K562 (cell line): Measurements from ENCODE around the gene ESR2. TPM values are rescaled to one million over a fixed set of nuclear protein-coding genes. Genes with fewer than 3 reads are reported as not detected.
A peak's percentile ranks its signal among the peaks of the same experiment; 100 is the strongest.

Experiments
- ATAC-seq: fragments of 200-7000 bp; cut with Tn5 transposase; 3 replicates; pipeline ENCODE4 v1.9.1; 2020; ENCODE audit warnings: moderate library complexity
- BruUV-seq: library from RNA; stranded (reverse); fragments of 400-500 nt; replicated peaks from 2 replicates; lab custom pipeline; 2021; lab: Mats Ljungman, UMichigan
- CTCF ChIA-PET: fragments of 300-600 bp; formaldehyde crosslinking; extraction: SDS; loops from one replicate; lab custom pipeline; 2021; ENCODE audit warnings: low intra/inter-chr PET ratio; lab: Yijun Ruan, JAX
- POLR2A ChIA-PET: fragments of 300-600, 350-650 bp; sonication (Branson Sonifier 250); formaldehyde crosslinking; extraction: SDS; loops from one replicate; lab custom pipeline; 2021; ENCODE audit warnings: antibody characterized with exemption, inconsistent platforms; lab: Yijun Ruan, JAX
- DNase-seq, 4 experiments: peaks; one replicate each; pipeline versions ENCODE4 v3.0.0 to v3.0.0-alpha.2; 2011 to 2018; ENCODE audit warnings: low spot score in 3 of 4, mixed read lengths in 3 of 4; ENCODE audit errors: extremely low read depth in 1 of 4
- FAIRE-seq: peaks from 2 replicates; lab custom pipeline; 2011; peaks lifted over from hg19 to GRCh38; lab: Jason Lieb, UNC
- H2AFZ ChIP-seq: 2 replicates; pipeline ENCODE4 v1.6.0; 2011; ENCODE audit warnings: low read depth, low read length, control low read depth, inconsistent platforms
- H3K27ac ChIP-seq: fragments of 200-600 bp; 3 replicates; pipeline ENCODE4 v1.8.0; 2011; ENCODE audit warnings: low read depth, mild to moderate bottlenecking, control low read depth, inconsistent platforms, low read length, moderate library complexity, mixed read lengths; ENCODE audit errors: extremely low read depth
- H3K27me3 ChIP-seq, 2 experiments: fragments of 300-600 bp in 1 of 2; 2 replicates in 1 of 2; 3 replicates in 1 of 2; pipeline versions ENCODE4 v1.6.0 to v1.8.0; 2011; ENCODE audit warnings: inconsistent platforms in 2 of 2, low read length in 2 of 2, mild to moderate bottlenecking in 1 of 2, mixed read lengths in 1 of 2, moderate library complexity in 1 of 2; ENCODE audit not compliant: control insufficient read depth in 2 of 2, insufficient read depth in 2 of 2
- H3K36me3 ChIP-seq: fragments of 300-600 bp; 3 replicates; pipeline ENCODE4 v1.8.0; 2011; ENCODE audit warnings: mild to moderate bottlenecking, low read length, inconsistent platforms; ENCODE audit not compliant: control insufficient read depth, insufficient read depth
- H3K4me1 ChIP-seq, 2 experiments: fragments of 200-600 bp in 1 of 2; replicated peaks in 1 of 2; 2 replicates in 1 of 2; 3 replicates in 1 of 2; pipeline versions ENCODE4 v1.5.1 to v1.8.0; 2011; ENCODE audit warnings: inconsistent platforms in 2 of 2, low read length in 2 of 2, mild to moderate bottlenecking in 1 of 2, mixed read lengths in 1 of 2, moderate library complexity in 1 of 2; ENCODE audit not compliant: control insufficient read depth in 2 of 2, insufficient read depth in 2 of 2
- H3K4me2 ChIP-seq: 2 replicates; pipeline ENCODE4 v1.6.1; 2011; ENCODE audit warnings: low read length, control low read depth, inconsistent platforms, mixed read lengths; ENCODE audit not compliant: insufficient read depth
- H3K4me3 ChIP-seq: fragments of 200-600 bp; sonication (generic), shearing (Covaris generic); 2 replicates; pipeline ENCODE4 v1.5.1; 2016; ENCODE audit warnings: control low read depth, inconsistent platforms
- H3K79me2 ChIP-seq: fragments of 200-600 bp; 3 replicates; pipeline ENCODE4 v1.8.0; 2011; ENCODE audit warnings: low read length, inconsistent platforms; ENCODE audit not compliant: control insufficient read depth, insufficient read depth
- H3K9ac ChIP-seq, 2 experiments: 2 replicates each; pipeline versions ENCODE4 v1.6.0 to v1.6.1; 2011; ENCODE audit warnings: low read depth in 2 of 2, low read length in 2 of 2, control low read depth in 1 of 2, inconsistent platforms in 1 of 2, mild to moderate bottlenecking in 1 of 2, mixed read lengths in 1 of 2; ENCODE audit not compliant: insufficient read depth in 1 of 2
- H3K9me1 ChIP-seq: one replicate; pipeline ENCODE4 v1.6.0; 2011; ENCODE audit warnings: inconsistent platforms, mild to moderate bottlenecking, low read length, moderate library complexity; ENCODE audit not compliant: control insufficient read depth, insufficient read depth
- H3K9me3 ChIP-seq: replicated peaks from 2 replicates; pipeline ENCODE4 v1.5.1; 2011; ENCODE audit warnings: low read depth, low read length, inconsistent platforms; ENCODE audit not compliant: control insufficient read depth, insufficient read depth
- H4K20me1 ChIP-seq: replicated peaks from 2 replicates; pipeline ENCODE4 v1.6.1; 2011; ENCODE audit warnings: low read length, inconsistent platforms, mixed read lengths; ENCODE audit not compliant: control insufficient read depth, insufficient read depth
- ESRRB ChIP-seq: fragments of 250-450 bp; sonication (Bioruptor Pico); IDR thresholded peaks from 2 replicates; pipeline ENCODE4 v1.5.0; 2020; ENCODE audit warnings: mild to moderate bottlenecking, moderate library complexity, borderline replicate concordance
- HDAC3 ChIP-seq: fragments of 450-650 bp; IDR thresholded peaks from 2 replicates; pipeline ENCODE4 v1.6.1; 2018; ENCODE audit warnings: borderline replicate concordance, mild to moderate bottlenecking, moderate library complexity; ENCODE audit not compliant: partially characterized antibody
- HDAC8 ChIP-seq: fragments of 450-650 bp; IDR thresholded peaks from 2 replicates; pipeline ENCODE4 v1.6.1; 2016; ENCODE audit warnings: mild to moderate bottlenecking, missing genetic modification characterization, moderate library complexity, missing compliant biosample characterization
- NBN ChIP-seq: fragments of 450-650 bp; IDR thresholded peaks from 2 replicates; pipeline ENCODE4 v1.6.1; 2016; ENCODE audit warnings: low read depth, mild to moderate bottlenecking
- NR2C1 ChIP-seq, 2 experiments: fragments of 450-650 bp; IDR thresholded peaks; 2 replicates each; pipeline ENCODE4 v1.6.1; 2017; ENCODE audit warnings: mild to moderate bottlenecking in 2 of 2, antibody characterized with exemption in 1 of 2, inconsistent platforms in 1 of 2, missing compliant biosample characterization in 1 of 2, missing genetic modification characterization in 1 of 2
- PPARD ChIP-seq: fragments of 250-450 bp; sonication (Bioruptor Pico); IDR thresholded peaks from 2 replicates; pipeline ENCODE4 v1.8.0; 2022; ENCODE audit warnings: inconsistent platforms, mild to moderate bottlenecking, moderate library complexity
- YY1 ChIP-seq, 3 experiments: IDR thresholded peaks; 2 replicates each; pipeline ENCODE4 v1.6.1; 2011; ENCODE audit warnings: low read length in 2 of 3, mild to moderate bottlenecking in 2 of 3, moderate library complexity in 2 of 3, borderline replicate concordance in 1 of 3, control low read depth in 1 of 3, low read depth in 1 of 3; ENCODE audit not compliant: insufficient read depth in 3 of 3, insufficient replicate concordance in 2 of 3, control insufficient read depth in 1 of 3, insufficient read length in 1 of 3; ENCODE audit errors: extremely low read depth in 1 of 3
- ZNF695 ChIP-seq: fragments of 450-650 bp; formaldehyde crosslinking; IDR thresholded peaks from 2 replicates; pipeline ENCODE4 v1.4.0; 2020; ENCODE audit warnings: mild to moderate bottlenecking, moderate library complexity
- WGBS: fragments of 100-300 bp; shearing (Covaris generic); methylation state at CpG from one replicate; pipeline ENCODE4 v1.1.6; 2016; ENCODE audit warnings: low coverage, mixed read lengths; ENCODE audit not compliant: insufficient coverage; ENCODE audit errors: missing lambda C conversion rate; 5-methylcytosine and 5-hydroxymethylcytosine counted together
- in situ Hi-C: fragments of 300-500 bp; cut with MboI; formaldehyde crosslinking; loops from 4 replicates; pipeline ENCODE4 v1.15.0; 2018; ENCODE audit warnings: inconsistent platforms, mixed read lengths
- intact Hi-C: fragments of 100-400 bp; cut with micrococcal nuclease; formaldehyde crosslinking; loops from 2 replicates; pipeline ENCODE4 v1.14.2; 2022
- polyA plus RNA-seq, 8 experiments: library from polyadenylated mRNA; depleted of rRNA in 4 of 8; stranded (reverse) in 5 of 8; unstranded in 3 of 8; fragments of >200 nt; fragmentation: Nextera tagmentation in 2 of 8; fragmentation: Illumina TruSeq in 1 of 8; extraction: Ambion mirVana in 2 of 8; extraction: Trizol in 1 of 8; gene quantifications; 2 replicates each; pipeline versions ENCODE4 v1.2.1 to v1.2.3, GENCODE V29; 2011 to 2014; ENCODE audit warnings: inconsistent platforms in 1 of 8, missing spikeins in 1 of 8
- total RNA-seq, 7 experiments: library from RNA; depleted of rRNA in 6 of 7; stranded (reverse); fragments of >200 nt in 6 of 7; fragmentation: Illumina TruSeq in 2 of 7; extraction: Trizol in 2 of 7; gene quantifications; 2 replicates each; pipeline versions ENCODE4 v1.2.1 to v1.2.3, GENCODE V29; 2011 to 2021; ENCODE audit warnings: low replicate concordance in 1 of 7
- TF ChIP-seq, protein P1 (sequence below): fragments of 250-450 bp; sonication (Bioruptor Pico); IDR thresholded peaks from 2 replicates; pipeline ENCODE4 v1.5.0; 2021; ENCODE audit warnings: mild to moderate bottlenecking, borderline replicate concordance
- TF ChIP-seq, protein P2 (sequence below): fragments of 250-450 bp; sonication (Bioruptor Pico); IDR thresholded peaks from 2 replicates; pipeline ENCODE4 v1.4.0; 2020; ENCODE audit warnings: mild to moderate bottlenecking, moderate library complexity, borderline replicate concordance

The ESR2 gene
- total and polyA plus RNA-seq, 9 of the 15 experiments (the other 6 are each of a cell fraction or from before 2014, with no cell fraction given): 0.07 to 3.8 (median 2.0) TPM

DNA sequence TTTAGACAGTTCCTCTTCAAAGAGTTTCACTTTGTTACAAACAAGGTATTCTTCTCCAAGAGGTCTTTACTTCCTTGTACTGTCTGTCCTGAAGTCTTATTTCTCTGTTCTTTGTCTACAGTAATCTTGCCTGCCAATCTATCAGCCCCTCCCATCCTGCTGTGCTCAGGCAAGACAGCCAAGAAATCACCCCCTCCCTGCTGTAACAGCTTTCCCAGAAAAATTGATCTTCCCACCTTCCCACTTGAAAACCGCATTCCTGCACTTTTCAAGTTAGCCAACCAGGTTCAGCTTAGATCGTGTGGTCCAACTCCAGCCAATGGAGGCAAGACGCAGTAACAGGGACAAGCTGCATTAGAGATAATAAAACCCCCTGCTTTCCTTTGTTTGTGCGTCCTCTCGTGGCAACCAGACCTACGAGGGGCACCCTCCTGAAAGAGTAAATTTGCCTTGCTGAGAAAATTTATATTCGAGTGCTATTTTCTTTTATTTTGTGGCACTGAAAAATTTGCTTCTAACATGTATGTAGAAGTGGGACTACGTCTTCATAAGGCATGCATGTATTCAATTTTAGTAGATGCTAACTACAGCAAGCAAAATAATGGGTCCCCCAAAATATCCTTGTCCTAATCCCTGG, 46.5 kb upstream of the ESR2 start:
- intact Hi-C loops: loop anchor here (5.0 to 10.0 kb wide), 2 partner anchors 84 to 297 kb away; no protein-coding TSS in a partner anchor
- WGBS: 82% methylated on average over 7 of the region's 8 CpGs
- TF ChIP-seq PPARD (CRISPR knock-in tag): no peak
- TF ChIP-seq, protein P1, sequence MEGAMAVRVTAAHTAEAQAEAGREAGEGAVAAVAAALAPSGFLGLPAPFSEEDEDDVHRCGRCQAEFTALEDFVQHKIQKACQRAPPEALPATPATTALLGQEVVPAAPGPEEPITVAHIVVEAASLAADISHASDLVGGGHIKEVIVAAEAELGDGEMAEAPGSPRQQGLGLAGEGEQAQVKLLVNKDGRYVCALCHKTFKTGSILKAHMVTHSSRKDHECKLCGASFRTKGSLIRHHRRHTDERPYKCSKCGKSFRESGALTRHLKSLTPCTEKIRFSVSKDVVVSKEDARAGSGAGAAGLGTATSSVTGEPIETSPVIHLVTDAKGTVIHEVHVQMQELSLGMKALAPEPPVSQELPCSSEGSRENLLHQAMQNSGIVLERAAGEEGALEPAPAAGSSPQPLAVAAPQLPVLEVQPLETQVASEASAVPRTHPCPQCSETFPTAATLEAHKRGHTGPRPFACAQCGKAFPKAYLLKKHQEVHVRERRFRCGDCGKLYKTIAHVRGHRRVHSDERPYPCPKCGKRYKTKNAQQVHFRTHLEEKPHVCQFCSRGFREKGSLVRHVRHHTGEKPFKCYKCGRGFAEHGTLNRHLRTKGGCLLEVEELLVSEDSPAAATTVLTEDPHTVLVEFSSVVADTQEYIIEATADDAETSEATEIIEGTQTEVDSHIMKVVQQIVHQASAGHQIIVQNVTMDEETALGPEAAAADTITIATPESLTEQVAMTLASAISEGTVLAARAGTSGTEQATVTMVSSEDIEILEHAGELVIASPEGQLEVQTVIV (CRISPR knock-in tag): no peak
- TF ChIP-seq HDAC8: no peak
- no peak for TF ChIP-seq ESRRB (CRISPR knock-in tag)
- no peak for TF ChIP-seq YY1 (IDR thresholded peaks at IDR 0.05; ENCODE audit: borderline replicate concordance in 1 of 3, control insufficient read depth in 1 of 3, extremely low read depth in 1 of 3, insufficient read depth in 3 of 3, insufficient read length in 1 of 3, insufficient replicate concordance in 2 of 3, low read depth in 1 of 3, low read length in 2 of 3)
- TF ChIP-seq NBN: no peak
- no peak for TF ChIP-seq HDAC3
- no peak for TF ChIP-seq NR2C1 (IDR thresholded peaks at IDR 0.05)
- TF ChIP-seq NR2C1 (tag; IDR thresholded peaks at IDR 0.05): no peak
- TF ChIP-seq ZNF695 (CRISPR knock-in tag): no peak
- TF ChIP-seq, protein P2, sequence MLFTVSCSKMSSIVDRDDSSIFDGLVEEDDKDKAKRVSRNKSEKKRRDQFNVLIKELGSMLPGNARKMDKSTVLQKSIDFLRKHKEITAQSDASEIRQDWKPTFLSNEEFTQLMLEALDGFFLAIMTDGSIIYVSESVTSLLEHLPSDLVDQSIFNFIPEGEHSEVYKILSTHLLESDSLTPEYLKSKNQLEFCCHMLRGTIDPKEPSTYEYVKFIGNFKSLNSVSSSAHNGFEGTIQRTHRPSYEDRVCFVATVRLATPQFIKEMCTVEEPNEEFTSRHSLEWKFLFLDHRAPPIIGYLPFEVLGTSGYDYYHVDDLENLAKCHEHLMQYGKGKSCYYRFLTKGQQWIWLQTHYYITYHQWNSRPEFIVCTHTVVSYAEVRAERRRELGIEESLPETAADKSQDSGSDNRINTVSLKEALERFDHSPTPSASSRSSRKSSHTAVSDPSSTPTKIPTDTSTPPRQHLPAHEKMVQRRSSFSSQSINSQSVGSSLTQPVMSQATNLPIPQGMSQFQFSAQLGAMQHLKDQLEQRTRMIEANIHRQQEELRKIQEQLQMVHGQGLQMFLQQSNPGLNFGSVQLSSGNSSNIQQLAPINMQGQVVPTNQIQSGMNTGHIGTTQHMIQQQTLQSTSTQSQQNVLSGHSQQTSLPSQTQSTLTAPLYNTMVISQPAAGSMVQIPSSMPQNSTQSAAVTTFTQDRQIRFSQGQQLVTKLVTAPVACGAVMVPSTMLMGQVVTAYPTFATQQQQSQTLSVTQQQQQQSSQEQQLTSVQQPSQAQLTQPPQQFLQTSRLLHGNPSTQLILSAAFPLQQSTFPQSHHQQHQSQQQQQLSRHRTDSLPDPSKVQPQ (CRISPR knock-in tag): no peak

More for the DNA sequence above, 46.5 kb upstream of the ESR2 start:
- Histone ChIP-seq H3K9ac (no peak overlapping the region), H3K27me3 (no peaks in the 10 kb centered on the region), H3K79me2 (peaks cover 8% of the 10 kb centered on the region), H3K4me2 (no peak overlapping the region), H2AFZ (no peak overlapping the region), H3K4me3 (no peak overlapping the region), H3K9me3 (peaks cover 5% of the 10 kb centered on the region), H4K20me1 (no peaks in the 10 kb centered on the region), H3K4me1 (peaks cover 3 to 6% of the 10 kb centered on the region in 2 experiments; a peak in 3 of 5 replicates), H3K27ac (no peak overlapping the region), H3K36me3 (no peaks in the 10 kb centered on the region), H3K9me1 (no peaks in the 10 kb centered on the region)
- no TSS peak for BruUV-seq
- ChIA-PET CTCF (no interaction called here), POLR2A (no interaction called here)
- no peak for ATAC-seq
- DNase-seq: no peak
- peak; percentile 44 for FAIRE-seq
- in situ Hi-C loops: loop anchor here (10.0 kb wide), 2 partner anchors 124 to 294 kb away; partner anchors contain the start of gene AKAP5
